ENCODE data around the gene AUNIP. TPM values are rescaled to one million over a fixed set of nuclear protein-coding genes. Genes with fewer than 3 reads are reported as not detected.

The AUNIP gene
- total and polyA plus RNA-seq, 2 of the 8 experiments (the other 6 are each of a cell fraction or from before 2014, with no cell fraction given), result 18.6 to 23.2 TPM

DNA sequence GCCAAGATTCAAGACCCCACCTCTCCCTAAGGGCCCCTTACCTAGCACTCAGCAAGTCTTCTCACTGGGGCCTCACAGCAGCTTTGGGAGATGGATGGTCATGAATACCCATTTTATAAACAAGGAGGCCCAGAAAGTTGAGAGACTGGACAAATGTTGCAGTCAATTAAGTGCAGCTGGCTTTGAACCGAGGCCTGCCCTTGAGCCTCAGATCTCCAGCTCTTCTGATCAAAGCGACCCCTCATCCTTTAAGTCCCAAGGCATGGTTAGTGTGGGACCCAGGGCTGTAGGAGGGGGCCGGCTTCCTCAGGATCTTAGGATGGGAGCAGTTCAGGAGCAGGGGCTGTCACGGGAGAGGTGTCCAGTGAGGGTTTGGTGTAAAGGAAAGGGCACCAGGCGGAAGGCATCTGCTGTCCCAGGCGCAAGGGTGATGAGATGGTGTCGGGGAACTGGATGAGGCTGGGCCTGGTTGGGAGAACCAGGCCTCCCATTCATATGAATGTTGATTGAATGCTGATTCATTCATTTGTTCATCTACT, 44.6 kb downstream of the AUNIP start (continued):
- TF ChIP-seq, protein P1, sequence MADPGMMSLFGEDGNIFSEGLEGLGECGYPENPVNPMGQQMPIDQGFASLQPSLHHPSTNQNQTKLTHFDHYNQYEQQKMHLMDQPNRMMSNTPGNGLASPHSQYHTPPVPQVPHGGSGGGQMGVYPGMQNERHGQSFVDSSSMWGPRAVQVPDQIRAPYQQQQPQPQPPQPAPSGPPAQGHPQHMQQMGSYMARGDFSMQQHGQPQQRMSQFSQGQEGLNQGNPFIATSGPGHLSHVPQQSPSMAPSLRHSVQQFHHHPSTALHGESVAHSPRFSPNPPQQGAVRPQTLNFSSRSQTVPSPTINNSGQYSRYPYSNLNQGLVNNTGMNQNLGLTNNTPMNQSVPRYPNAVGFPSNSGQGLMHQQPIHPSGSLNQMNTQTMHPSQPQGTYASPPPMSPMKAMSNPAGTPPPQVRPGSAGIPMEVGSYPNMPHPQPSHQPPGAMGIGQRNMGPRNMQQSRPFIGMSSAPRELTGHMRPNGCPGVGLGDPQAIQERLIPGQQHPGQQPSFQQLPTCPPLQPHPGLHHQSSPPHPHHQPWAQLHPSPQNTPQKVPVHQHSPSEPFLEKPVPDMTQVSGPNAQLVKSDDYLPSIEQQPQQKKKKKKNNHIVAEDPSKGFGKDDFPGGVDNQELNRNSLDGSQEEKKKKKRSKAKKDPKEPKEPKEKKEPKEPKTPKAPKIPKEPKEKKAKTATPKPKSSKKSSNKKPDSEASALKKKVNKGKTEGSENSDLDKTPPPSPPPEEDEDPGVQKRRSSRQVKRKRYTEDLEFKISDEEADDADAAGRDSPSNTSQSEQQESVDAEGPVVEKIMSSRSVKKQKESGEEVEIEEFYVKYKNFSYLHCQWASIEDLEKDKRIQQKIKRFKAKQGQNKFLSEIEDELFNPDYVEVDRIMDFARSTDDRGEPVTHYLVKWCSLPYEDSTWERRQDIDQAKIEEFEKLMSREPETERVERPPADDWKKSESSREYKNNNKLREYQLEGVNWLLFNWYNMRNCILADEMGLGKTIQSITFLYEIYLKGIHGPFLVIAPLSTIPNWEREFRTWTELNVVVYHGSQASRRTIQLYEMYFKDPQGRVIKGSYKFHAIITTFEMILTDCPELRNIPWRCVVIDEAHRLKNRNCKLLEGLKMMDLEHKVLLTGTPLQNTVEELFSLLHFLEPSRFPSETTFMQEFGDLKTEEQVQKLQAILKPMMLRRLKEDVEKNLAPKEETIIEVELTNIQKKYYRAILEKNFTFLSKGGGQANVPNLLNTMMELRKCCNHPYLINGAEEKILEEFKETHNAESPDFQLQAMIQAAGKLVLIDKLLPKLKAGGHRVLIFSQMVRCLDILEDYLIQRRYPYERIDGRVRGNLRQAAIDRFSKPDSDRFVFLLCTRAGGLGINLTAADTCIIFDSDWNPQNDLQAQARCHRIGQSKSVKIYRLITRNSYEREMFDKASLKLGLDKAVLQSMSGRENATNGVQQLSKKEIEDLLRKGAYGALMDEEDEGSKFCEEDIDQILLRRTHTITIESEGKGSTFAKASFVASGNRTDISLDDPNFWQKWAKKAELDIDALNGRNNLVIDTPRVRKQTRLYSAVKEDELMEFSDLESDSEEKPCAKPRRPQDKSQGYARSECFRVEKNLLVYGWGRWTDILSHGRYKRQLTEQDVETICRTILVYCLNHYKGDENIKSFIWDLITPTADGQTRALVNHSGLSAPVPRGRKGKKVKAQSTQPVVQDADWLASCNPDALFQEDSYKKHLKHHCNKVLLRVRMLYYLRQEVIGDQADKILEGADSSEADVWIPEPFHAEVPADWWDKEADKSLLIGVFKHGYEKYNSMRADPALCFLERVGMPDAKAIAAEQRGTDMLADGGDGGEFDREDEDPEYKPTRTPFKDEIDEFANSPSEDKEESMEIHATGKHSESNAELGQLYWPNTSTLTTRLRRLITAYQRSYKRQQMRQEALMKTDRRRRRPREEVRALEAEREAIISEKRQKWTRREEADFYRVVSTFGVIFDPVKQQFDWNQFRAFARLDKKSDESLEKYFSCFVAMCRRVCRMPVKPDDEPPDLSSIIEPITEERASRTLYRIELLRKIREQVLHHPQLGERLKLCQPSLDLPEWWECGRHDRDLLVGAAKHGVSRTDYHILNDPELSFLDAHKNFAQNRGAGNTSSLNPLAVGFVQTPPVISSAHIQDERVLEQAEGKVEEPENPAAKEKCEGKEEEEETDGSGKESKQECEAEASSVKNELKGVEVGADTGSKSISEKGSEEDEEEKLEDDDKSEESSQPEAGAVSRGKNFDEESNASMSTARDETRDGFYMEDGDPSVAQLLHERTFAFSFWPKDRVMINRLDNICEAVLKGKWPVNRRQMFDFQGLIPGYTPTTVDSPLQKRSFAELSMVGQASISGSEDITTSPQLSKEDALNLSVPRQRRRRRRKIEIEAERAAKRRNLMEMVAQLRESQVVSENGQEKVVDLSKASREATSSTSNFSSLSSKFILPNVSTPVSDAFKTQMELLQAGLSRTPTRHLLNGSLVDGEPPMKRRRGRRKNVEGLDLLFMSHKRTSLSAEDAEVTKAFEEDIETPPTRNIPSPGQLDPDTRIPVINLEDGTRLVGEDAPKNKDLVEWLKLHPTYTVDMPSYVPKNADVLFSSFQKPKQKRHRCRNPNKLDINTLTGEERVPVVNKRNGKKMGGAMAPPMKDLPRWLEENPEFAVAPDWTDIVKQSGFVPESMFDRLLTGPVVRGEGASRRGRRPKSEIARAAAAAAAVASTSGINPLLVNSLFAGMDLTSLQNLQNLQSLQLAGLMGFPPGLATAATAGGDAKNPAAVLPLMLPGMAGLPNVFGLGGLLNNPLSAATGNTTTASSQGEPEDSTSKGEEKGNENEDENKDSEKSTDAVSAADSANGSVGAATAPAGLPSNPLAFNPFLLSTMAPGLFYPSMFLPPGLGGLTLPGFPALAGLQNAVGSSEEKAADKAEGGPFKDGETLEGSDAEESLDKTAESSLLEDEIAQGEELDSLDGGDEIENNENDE (IDR thresholded peaks at IDR 0.05; ENCODE audit: insufficient replicate concordance, low read length), result no peak
- TF ChIP-seq SIX5 (IDR thresholded peaks at IDR 0.05; ENCODE audit: low read depth, low read length) (no peak), EGR1 (IDR thresholded peaks at IDR 0.05; ENCODE audit: borderline replicate concordance, low read depth, low read length) (no peak)

Measured in H1 (cell line).